Astrocyte (in vitro differentiated cells and primary cell): ENCODE results near the gene STX4.

Source experiments
- CTCF ChIP-seq: IDR thresholded peaks from 2 replicates; pipeline ENCODE4 v1.5.1; 2011; ENCODE audit warnings: low read depth, mild to moderate bottlenecking, inconsistent platforms, low read length, moderate library complexity; ENCODE audit not compliant: insufficient read depth
- EZH2 ChIP-seq: IDR thresholded peaks from 2 replicates; pipeline ENCODE4 v1.6.1; 2012; ENCODE audit warnings: mild to moderate bottlenecking, low read length, inconsistent platforms; ENCODE audit not compliant: insufficient read depth

GRCh38 chr16:31050280-31051030, 17.1 kb downstream of the STX4 start:
- TF ChIP-seq CTCF (no peak), EZH2 (no peak)
